Fibroblast of skin of right quadriceps (primary cell): Measurements from ENCODE around the gene UGT1A8.
"Not testable (repeated sequence)": the region's sequence is repeated elsewhere in the genome, so short reads cannot be mapped to it uniquely, and the experiment has no call there.

ENCODE experiments used
- DNase-seq: peaks from one replicate; pipeline ENCODE4 v3.0.0-alpha.2; 2013

UGT1A8 gene

DNA sequence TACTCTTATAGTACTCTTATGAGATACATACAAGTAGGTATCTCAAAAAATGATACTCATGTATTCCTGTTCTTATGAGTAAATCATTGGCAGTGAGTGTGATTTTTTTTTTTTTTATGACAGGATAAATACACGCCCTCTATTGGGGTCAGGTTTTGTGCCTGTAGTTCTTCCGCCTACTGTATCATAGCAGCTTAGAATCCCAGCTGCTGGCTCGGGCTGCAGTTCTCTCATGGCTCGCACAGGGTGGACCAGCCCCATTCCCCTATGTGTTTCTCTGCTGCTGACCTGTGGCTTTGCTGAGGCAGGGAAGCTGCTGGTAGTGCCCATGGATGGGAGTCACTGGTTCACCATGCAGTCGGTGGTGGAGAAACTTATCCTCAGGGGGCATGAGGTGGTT lies at the start of gene UGT1A8:
Gene UGT1A8 (plus strand): TSS at position 158 of the 400 bp plus-strand sequence. CDS start 75 bp downstream, at position 233.
- not testable (repeated sequence) for DNase-seq

DNA sequence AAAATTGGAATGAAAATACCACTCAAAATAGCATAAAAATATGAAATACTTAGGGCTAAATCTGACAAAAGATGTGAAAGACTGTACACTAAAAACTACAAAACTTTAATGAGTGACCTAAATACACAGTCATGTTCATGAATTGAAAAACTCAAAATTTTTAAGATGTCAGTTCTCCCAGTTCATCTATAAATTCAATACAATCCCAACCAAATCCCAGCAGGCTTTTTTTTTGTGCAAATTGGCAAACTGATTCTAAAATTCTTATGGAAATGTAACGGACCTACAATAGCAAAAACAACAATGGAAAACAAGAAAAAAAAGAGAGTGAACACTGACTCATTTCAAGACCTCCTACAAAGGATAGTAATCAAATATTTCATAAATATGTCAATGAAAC lies 46.4 kb upstream of the UGT1A8 start:
- DNase-seq, result no peak

DNA sequence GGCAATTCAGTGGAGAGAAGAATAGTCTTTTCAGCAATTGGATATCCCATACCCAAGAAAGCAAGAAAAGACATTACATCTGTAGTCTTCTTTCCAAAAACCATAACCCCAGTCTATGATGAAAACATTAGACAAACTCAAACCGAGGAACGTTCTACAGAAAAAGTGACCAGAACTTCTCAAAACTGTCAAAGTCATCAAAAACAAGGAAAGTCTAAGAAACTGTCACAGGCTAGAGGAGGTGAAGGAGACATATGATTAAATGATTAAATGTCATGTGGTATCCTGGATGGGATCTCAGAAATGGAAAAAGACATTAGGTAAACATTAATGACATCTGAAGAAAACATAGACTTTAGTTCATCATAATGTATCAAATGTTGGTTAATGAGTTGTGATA lies 46.0 kb upstream of the UGT1A8 start:
- no peak for DNase-seq

DNA sequence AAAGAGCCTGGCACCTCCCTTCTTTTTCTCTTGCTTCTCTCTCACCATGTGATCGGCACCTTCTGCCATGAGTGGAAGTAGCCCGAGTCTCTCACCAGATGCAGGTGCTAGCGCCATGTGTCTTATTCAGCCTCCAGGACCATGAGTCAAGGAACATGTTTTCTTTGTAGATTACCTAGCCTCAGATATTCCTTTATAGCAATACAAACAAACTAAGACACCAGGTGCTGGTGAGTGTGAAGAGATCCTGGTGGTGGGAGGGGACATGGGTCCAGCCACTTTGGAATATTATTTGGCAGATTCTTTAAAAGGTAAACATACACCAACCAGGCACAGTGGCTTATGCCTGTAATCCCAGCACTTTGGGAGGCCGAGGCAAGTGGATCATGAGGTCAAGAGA lies 45.0 kb upstream of the UGT1A8 start:
- no peak for DNase-seq

DNA sequence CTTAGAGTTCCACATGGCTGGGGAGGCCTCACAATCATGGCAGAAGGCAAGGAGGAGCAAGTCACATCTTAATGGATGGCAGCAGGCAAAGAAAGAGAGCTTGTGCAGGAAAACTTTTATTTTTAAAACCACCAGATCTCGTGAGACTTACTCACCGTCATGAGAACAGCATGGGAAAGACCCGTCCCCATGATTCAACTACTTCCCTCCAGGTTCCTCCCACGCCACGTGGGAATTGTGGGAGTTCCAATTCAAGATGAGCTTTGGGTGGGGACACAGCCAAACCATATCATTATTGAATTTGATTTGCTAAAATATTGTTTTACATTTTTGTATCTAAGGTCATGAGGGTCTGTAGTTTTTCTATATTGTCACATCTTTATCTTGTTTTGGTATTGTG lies 40.1 kb upstream of the UGT1A8 start:
- not testable (repeated sequence) for DNase-seq

DNA sequence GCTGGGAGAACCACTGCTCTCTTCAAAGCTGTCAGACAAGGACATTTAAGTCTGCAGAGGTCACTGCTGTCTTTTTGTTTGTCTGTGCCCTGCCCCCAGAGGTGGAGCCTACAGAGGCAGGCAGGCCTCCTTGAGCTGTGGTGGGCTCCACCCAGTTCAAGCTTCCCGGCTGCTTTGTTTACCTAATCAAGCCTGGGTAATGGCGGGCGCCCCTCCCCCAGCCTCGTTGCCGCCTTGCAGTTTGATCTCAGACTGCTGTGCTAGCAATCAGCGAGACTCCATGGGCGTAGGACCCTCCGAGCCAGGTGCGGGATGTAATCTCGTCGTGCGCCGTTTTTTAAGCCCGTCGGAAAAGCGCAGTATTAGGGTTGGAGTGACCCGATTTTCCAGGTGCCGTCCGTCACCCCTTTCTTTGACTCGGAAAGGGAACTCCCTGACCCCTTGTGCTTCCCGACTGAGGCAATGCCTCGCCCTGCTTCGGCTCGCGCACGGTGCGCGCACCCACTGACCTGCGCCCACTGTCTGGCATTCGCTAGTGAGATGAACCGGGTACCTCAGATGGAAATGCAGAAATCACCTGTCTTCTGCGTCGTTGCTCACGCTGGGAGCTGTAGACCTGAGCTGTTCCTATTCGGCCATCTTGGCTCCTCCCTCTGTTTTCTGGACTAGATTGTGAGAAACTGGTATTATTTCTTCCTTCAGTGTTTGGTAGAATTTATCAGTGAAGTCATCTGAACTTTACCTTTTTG lies 34.0 kb upstream of the UGT1A8 start:
- DNase-seq, result not testable (repeated sequence)

DNA sequence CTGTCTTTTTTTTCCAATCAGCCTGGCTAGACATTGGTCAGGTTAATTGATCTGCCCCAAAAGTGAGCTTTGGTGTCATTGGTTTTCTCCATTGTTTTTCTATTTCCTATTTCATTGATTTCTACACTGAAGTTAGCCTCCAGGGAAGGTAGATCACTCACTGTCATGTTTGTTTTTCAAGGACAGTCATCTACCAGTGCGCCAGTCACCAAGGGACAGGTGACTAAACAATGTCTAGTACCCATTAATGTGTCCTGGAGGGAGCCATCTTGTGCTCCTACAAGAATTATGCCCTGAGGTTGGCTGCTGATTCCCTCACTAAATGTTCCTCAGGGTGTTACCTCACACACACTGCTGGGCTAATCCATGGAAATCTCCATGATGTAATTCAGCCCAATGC lies 33.2 kb upstream of the UGT1A8 start:
- DNase-seq, result no peak

DNA sequence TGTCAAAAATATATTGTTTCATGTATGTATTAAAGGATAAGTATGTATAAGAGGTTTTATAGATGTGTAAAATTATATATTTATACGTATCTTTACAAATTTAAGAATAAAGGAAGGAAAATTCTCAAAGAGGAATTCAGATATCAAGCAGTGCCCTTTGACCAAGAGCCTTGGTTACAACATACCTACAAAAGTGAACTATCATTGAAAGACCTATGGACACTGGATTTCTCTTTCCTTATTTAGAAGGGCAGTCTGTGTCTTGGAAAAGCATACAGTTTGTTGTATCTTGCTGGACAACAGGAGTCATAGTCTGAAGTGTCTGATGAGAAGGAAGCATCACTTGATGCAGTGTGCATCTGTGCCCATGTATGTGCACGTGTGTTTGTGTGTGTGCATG lies 29.0 kb upstream of the UGT1A8 start:
- no peak for DNase-seq

DNA sequence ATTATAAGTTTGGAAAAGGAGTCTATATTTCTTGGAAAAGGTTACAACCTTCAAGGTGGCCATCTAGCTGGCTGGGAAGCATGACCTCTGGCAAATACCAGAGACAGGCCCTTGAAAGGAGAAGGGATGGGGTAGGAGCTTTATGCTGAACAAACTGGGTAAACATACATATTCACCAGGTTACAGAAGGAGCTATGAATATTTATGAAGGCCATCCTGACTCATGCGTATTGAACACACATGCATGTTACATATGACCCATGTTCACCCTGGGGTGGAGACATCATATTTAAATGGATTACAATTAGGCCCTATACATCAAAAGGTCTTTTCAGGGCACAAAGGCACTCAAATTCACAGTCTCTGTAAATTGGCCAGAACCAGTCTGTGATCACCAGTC lies 24.7 kb upstream of the UGT1A8 start:
- DNase-seq, result not testable (repeated sequence)

DNA sequence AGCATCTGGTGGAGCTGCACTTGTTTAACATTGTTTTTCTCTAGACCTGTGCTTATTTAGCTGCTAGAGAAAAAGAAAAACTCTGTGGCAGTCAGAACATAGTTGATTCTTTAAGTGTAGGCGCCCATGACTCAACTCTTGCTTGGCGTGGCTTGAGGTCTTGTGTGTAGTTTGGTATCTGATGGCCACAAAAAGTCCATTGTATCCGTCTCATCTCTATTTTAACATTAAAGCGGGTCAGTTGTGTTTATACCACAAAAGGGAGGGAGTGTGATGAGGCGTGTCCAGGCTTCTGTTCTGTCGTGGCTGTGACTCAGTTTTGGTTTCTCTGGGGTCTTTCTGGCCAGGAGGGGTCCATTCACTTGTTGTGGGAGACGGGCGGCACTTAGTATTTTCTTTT lies 24.2 kb upstream of the UGT1A8 start:
- no peak for DNase-seq

DNA sequence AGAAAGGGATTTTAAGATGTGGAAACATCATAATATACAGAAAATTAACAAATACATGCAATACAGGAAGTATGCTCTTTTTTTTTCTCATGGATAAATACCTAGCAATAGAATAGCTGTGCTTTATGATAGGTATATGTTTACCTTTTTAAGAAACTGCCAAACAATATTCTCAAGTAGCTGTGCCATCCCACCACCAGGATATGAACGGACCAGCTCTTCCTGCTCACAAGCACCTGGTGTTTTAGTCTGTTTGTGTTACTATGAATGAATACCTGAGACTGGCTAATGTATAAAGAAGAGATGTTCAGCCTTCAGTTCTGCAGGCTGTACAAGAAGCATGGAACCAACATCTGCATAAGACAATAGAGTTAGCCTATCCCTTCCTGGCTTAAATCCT lies 19.9 kb upstream of the UGT1A8 start:
- DNase-seq, result no peak

DNA sequence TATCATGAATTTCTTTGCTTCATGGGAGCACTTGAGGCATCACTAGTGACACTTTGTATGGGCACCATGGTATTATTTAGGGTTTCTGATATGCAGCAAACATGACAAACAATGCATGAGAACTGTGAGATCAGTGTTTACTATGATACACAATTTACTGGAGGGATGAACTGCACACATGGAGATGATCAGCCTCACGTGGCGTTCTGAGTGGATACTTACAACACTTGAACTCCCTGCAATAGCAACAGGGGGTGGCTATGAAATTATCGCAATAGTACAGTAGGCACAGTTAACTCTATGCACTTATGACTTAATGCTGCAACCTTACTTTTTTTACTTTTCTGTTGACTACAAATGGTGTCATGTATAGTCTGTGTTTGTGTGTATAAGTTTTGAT lies 18.5 kb upstream of the UGT1A8 start:
- DNase-seq, result no peak

DNA sequence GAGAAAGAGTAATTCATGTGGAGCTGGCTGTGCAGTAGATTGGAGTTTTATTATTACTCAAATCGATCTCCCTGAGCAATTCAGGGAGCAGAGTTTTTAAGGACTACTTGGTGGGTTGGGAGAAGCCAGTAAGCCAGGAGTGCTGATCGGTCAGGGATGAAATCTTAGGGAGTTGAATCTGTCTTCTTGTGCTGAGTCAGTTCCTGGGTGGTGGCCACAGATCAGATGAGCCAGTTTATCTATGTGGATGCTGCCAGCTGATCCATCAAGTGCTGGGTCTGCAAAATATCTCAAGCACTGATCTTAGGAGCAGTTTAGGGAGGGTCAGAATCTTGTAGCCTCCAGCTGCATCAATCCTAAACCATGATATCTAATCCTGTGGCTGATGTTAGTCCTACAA lies 17.0 kb upstream of the UGT1A8 start:
- no peak for DNase-seq

DNA sequence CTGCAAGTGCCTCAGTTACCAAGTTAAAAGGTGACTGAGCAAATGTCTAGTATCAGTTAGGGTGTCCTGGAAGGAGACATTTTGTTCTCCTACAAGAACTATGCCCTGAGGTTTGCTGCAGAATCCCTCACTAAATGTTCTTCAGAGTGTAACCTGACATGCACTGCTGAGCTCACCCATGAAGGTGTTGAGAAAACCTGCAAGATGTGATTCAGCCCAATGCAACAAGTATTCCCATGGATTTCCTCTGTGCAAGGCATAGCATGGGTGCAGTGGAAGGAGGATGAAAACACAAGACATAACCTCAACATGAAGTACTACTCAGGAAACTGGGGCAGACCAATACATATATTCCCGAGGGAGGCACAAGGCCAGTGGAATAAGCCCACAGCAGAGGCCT lies 15.4 kb upstream of the UGT1A8 start:
- no peak for DNase-seq

DNA sequence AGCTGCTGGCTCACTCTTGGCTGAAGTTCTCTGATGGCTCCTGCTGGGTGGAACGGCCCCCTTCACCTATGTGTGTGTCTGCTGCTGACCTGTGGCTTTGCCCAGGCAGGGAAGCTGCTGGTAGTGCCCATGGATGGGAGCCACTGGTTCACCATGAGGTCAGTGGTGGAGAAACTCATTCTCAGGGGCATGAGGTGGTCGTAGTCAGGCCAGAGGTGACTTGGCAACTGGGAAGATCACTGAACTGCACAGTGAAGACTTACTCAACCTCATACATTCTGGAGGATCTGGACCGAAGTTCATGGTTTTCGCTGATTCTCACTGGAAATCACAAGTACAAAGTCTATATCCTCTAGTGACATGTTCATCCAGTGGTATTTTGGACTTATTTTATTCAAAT lies 13.9 kb upstream of the UGT1A8 start:
- DNase-seq, result no peak

DNA sequence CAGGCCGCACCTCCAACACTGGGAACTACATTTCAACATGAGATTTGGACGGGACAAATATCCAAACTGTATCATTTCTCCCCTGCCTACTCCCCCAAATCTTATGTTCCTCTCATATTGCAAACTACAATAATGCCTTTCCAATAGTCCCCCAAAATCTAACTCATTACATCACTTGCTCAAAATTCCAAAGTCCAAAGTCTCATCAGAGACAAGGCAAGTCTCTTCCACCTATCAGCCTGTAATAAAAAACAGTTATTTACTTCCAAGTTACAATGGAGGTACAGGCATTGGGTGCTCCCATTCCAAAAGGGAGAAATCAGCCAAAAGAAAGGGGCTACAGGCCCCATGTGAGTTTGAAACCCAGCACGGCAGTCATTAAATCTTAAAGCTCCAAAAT lies 12.6 kb upstream of the UGT1A8 start:
- DNase-seq, result no peak

DNA sequence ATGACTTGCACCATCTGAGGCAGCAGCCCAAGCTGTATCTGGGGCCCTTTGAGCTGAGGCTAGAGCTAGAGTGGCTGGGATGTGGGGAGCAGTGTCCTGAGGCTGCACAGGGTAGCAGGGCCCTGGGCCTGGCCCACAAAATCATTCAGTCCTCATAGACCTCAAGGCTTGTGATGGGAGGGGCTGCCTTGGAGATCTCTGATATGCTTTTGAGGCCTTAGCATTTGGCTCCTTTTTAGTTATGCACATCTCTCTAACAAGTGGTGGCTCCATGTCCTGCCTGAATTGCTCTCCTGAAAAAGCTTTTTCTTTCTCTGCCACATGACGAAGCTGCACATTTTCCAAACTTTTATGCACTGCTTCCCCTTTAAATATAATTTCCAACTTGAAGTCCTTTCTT lies 11.8 kb upstream of the UGT1A8 start:
- no peak for DNase-seq

DNA sequence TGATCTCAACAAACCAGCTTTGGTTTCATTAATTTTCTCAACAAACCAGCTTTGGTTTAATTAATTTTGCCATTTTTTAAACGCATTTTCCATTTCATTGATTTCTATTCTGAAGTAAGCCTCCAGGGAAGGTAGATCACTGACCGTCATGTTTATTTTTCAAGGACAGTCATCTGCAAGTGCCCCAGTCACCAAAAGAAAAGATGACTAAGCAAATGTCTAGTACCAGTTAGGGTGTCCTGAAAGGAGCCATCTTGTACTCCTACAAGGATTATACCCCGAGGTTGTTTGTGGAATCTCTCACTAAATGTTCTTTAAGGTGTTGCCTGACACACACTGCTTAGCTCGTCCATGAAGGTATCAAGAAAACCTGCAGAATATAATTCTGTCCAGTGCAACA lies 6.1 kb upstream of the UGT1A8 start:
- no peak for DNase-seq

DNA sequence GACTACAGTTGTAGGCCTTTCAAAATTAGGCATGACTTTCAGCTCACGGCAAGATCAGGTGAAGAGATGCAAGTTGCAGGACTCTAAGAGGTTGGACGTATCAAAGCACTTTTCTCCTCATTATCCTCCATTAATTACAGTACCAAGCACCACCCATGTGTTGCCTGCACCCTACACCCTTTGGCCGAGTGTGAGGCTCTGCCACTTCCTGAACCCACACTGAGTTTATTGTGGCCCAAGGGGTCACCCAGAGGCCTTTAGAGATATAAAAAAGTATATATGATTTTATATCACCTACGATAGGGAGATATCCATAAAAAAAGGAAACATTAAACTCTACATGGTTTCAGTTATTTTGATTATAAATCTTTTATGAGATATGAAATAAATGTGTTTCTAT lies 2.8 kb downstream of the UGT1A8 start:
- no peak for DNase-seq

DNA sequence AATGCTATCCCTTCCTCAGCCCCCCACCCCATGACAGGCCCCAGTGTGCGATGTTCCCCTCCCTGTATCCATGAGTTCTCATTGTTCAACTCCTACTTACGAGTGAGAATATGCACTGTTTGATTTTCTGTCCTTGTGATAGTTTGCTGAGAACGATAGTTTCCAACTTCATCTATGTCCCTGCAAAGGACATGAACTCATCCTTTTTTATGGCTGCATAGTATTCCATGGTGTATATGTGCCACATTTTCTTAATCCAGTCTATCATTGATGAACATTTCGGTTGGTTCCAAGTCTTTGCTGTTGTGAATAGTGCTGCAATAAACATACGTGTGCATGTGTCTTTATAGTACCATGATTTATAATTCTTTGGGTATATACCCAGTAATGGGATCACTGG lies 4.4 kb downstream of the UGT1A8 start:
- not testable (repeated sequence) for DNase-seq

DNA sequence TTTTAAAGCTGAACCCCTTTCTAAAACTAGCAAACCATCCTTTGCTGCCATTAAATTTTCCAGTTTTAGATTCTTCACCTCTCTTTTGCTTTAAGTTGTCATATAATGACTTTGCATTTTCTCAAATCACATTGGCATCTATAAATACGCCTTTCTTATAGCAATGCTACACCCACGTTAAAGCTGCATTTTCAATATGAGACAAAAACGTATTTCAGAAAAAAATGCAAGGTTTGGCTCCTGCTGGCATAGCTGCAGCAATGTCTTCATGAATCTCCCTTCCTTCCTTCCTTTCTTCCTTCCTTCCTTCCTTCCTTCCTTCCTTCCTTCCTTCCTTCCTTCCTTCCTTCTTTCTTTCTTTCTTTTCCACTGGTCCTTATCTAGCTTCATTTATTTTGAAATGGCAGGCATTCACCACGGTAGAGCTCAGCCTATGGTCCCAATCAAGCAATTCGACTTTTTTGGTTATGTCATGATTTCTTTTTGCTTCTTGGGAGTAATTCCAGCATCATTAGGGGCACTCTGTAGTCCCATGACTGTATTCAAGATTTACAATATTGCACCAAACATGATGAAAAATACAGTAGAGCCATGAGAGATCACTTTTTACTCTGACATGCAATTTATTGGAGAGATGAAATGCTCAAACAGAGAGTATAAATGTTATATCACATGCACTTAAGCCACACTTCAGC lies 10.0 kb downstream of the UGT1A8 start:
- no peak for DNase-seq

DNA sequence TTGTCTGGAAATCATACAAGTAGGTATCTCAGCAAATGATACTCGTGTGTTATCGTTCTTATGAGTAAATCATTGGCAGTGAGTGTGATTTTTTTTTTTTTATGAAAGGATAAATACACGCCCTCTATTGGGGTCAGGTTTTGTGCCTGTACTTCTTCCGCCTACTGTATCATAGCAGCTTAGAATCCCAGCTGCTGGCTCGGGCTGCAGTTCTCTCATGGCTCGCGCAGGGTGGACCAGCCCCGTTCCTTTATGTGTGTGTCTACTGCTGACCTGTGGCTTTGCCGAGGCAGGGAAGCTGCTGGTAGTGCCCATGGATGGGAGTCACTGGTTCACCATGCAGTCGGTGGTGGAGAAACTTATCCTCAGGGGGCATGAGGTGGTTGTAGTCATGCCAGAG lies 18.9 kb downstream of the UGT1A8 start, which contains the start of gene UGT1A10:
Gene UGT1A10 (plus strand): TSS at position 143 of the 400 bp plus-strand sequence. CDS start 75 bp downstream, at position 218.
- not testable (repeated sequence) for DNase-seq

DNA sequence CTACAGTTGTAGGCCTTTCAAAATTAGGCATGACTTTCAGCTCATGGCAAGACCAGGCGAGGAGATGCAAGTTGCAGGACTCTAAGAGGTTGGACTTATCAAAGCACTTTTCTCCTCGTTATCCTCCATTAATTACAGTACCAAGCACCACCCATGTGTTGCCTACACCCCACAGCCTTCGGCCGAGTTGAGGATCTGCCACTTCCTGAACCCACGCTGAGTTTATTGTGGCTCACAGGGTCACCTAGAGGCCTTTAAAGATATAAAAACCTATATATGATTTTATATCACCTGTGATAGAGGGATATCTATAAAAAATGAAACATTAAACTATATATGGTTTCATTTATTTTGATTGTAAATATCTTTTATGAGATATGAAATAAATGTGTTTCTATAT lies 21.4 kb downstream of the UGT1A8 start:
- no peak for DNase-seq

DNA sequence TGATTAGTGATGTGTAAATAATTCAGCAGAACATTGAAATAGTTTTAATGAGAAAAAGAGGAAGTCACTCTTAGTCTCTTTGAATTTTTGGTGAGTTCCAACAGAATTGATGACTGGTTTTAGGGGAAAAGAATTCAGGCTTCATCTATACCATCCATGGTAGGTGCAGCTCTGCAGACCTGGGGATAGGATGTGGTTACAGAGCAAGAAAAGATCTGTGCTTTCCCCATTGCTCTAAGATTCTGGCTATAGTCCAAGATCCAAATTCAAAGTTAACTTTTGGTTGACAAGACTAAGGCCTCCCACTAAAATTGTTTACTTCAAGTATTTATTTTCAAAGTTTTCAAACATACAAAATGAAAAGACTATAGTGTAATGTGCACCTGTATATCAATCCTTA lies 22.4 kb downstream of the UGT1A8 start:
- DNase-seq, result no peak

DNA sequence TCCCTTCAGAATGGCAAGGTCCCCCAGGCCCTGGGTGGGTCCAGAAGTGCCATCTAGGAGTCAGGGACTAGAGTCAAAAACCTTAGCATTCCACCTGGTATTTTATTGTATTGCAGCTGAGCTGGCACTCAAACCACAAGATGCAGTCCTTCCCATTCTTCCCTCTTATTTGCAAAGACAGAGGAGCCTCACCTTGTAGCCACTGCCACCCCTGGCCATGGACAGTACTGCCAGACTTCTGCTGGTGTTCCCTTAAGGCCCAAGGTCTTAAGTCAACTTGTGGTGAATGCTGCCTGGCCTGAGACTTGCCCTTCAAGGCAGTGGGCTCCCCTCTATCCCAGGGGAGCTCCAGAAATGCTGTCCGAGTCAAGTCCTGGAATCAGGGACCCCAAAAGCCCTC lies 25.7 kb downstream of the UGT1A8 start:
- no peak for DNase-seq
